Inflammatory macrophage treated with lipopolysaccharide for 1 hour (primary cell): ENCODE results near the gene AK8.

Experiments used
- DNase-seq, 2 donors: peaks; one replicate each; pipeline ENCODE4 v3.0.0-alpha.2; 2020 to 2022

The AK8 gene

DNA sequence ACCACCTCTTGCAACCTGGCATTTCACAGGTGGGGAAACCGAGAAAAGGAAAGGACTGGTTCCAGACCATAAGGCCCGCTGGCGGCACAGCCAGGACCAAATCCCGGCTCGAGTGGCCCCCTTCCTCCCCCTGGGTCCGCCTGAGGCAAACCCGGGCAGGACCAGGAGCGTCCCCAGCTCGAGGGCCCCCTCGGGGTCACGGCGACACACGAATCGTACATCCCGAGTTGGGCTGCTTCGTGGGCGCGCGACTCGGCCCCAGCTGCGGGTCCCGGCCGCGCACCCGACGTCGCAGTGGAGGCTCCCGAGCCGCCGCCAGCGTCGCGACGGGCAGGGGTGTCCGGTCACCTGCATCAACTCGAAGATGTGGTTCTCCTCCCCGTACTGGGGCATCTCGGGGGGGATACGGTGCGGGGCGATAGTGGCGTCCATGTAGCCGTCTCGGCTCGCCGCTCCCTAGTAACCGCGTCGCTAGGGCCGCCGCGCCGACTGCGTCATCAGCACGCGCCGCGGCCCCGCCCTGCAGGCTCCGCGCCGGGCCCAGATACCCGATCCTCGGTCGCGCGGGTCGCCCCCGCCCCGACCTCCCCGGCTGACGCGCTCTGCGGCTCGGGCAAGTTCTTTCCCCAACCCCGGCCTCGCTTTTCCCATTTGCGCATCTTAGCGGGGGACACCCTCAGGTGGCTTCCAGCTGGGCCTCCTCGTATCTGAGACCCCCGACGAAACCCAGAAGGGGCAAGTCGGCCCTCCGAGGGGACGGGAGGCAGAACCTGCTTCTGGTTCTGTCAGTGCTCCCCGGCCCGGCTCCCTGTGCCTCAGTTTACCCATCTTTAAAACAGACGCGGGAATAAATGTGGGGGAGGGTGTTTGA is at the start of gene AK8:
Gene AK8, minus strand, starts transcription at position 461 of the 871 bp plus-strand sequence. Its CDS starts 29 bp downstream, at position 432.
- peak; percentile 54 to 84 for DNase-seq

DNA sequence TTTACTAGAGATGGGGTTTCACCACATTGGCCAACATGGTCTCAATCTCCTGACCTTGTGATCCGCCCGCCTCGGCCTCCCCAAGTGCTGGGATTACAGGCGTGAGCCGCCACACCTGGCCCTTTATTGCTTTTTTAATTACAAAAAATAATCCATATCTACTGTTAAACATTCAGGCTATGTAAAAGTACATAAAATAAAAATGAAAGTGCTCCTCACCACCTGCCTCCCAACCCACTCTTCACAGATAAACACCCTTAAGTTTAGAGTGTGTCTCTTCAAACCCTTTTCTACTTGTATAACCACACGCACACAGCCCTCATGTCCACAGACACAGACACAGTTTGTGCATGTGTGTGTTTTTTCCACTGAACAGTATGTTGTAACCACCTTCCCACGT is 49.6 kb upstream of the AK8 start:
- no peak for DNase-seq

GRCh38 chr9:132923346-132923902 is 45.3 kb upstream of the AK8 start:
- DNase-seq: no peak

DNA sequence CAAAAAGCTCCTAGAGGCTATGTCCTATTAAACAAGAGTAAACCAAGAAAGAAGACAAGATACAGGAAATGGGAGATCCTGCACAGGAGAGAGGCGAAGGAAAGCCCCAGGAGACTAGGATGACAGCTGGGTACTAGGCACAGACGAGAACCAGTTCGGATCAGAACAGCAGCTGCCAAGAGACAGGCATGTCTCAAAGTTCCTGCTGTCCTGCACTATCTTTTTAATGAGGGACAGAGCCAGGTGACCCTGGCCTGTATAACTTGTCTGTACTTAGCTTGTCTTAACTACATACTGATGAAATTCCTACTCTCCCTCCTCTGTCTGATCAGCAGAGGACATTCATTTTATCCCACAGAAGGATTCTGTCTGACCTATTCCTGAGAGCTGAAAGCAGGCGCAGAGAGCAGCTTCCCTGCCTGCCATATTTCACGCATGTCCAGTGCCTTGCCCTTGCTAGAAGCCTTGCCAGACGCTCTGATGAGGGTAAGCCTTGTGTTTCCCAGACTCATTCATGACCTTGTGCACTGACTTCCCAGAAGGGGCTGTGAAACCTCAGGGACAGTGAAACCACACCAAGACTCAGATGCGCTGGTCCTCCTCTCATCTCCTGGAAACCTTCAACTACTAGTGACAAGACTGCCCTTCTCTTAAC is 41.7 kb upstream of the AK8 start:
- no peak for DNase-seq

DNA sequence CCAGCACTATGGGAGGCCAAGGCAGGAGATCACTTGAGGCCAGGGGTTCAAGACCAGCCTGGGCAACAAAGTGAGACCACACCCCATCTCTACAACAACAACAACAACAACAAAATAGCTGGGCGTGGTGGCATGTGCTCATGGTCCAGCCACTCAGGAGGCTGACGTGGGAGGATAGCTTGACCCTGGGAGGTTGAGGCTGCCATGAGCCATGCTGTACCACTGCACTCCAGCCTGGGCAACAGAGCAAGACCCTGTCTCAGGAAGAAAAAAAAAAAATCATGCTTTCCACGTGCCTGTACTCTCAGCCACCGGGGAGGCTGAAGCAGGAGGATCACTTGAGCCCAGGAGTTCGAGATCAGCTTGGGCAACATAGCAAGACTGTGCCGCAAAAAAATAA is 36.8 kb upstream of the AK8 start:
- DNase-seq: no peak

- no peak for DNase-seq
These were observed 34.0 kb upstream of the AK8 start for GRCh38 chr9:132912131-132912530.

DNA sequence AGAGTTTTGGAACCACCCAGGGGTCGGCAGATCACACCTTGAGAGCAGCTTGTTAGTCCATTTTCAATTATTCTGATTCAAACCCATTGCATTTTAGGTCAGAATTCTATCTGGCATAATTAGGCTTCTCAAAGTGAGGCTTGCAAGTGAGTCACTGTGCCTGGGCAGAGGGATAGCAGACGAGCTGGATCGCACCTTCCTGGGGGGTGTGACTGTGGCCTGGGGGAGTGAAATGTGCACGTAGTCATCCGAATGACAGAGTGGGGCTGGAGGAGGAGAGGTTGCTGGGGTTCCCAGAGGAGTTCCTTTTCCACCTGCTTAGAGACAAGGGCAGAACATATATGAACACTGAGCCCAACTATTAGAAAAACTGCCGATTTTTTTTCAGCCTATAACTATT is 32.3 kb upstream of the AK8 start:
- no peak for DNase-seq

GRCh38 chr9:132909311-132909710 is 31.2 kb upstream of the AK8 start:
- DNase-seq: no peak

DNA sequence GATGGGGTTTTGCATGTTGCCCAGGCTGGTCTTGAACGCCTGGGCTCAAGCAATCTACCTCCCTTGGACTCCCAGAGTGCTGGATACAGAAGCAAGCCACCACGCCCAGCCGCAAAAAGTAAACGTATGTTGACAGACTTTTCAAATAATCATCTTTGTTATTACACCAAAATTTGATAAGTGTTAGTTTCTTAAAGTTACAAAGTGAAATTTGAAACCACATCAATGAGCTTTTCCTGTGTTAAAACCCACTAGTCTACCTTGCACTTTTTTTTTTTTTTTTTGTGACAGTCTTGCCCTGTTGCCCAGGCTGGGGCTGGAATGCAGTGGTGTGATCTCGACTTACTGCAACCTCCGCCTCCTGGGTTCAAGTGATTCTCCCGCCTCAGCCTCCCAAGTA is 30.6 kb upstream of the AK8 start:
- no peak for DNase-seq

DNA sequence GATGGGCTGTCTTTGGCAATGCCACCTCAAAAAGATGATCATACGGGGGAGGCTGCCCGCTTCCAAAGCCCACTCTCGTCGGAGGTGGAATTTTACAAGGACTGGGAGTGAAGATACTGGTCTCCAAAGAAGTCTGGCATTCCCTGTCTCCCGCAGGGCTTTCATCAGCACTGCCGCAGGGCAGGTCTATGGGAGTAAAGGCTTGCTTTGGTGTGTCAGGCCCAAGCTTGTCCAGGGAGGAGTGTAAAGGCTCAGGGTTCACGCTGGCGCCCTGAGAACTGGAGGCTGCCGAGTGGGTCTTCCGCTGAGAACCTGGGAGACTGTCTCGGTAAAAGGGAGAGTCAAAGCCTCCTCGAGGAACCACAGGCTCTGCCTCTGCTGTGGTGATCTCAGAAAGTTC is 27.6 kb upstream of the AK8 start:
- DNase-seq: no peak

DNA sequence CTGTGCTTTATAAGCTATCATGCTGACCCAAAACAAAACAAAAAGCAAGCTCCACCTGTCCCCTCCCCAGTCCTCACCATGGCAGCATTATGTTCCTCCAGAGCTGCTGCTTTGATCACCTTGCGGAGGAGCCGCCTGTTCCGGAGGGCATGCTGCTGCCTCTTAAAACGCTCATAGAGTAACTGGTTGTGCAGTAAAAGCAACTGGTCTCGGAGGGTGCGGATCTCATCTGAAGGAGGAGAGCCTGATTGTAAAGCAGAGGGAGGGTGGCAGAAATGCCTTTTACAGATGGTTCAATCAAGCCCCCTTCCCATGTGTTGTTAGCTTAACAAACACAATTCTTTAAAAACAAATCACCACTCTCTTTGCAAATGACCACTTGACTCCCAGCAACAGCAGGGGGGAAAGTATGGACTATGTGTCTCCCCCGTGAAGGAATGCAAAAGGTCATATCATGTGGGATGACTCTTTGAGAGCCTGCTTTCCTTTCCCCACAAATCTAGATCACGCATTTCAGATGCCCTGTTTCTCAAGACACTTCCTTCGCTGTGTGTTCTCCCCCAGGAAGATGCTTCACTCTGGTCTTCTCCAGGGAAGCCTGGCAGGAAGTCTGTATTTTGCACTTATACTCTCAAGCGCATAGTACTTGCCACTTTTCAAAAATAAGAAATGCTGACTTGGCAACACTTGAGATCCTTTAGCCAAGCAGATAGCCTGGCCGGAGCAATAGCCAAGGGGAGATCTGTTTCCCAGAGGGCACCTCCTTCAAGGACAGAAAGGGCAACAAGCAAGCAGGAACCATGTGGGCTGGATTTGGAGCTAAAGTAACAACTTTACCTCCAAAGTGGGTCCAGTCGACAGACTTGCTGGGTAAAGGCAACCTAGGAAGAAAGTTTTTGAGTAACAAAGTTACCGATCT is 25.7 kb upstream of the AK8 start:
- no peak for DNase-seq

- peak; percentile 76 to 95 for DNase-seq
These were observed 24.1 kb upstream of the AK8 start for GRCh38 chr9:132901858-132902831.

- DNase-seq: no peak
These were observed 20.0 kb upstream of the AK8 start for GRCh38 chr9:132898051-132898450.

DNA sequence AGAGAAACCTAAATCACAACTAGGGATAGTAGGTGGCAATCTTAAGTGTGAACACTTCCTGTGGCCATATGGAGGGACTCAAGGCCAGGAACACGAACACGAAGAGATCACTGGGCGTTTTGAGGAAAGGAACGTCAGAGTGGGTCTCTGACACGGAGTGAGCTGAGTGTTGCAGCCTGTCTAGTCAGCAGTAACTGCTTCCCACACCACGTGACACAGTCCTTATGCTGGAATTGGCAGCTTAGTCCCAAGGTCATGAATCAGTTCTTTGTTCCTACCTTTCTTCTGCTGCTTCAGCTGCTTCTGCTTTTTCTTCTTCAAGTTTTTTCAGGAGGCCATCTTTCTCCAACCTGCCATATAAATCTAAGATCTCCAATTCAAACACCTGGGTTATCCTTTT is 18.8 kb upstream of the AK8 start:
- DNase-seq: peak in 1 of 2 donors; percentile 25

DNA sequence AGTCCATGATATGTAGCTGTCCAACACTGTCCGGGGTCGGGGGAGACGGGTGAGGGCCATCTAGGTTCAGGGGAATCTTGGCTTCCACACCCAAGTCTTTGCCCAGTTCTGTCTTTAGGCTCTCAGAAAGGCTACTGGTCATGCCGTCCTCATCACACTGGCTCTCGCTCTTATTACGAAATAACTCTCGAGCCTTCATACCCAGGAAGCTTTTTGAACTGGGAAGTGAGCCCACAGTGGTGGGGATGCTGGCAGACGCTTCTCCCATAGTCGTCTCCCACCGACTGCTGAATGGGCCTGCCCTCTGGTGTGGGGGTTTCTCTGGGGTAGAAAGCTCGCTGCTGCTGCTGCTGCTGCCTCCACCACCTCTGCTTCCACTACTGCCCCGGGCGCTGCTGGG is 18.2 kb upstream of the AK8 start:
- DNase-seq: no peak

DNA sequence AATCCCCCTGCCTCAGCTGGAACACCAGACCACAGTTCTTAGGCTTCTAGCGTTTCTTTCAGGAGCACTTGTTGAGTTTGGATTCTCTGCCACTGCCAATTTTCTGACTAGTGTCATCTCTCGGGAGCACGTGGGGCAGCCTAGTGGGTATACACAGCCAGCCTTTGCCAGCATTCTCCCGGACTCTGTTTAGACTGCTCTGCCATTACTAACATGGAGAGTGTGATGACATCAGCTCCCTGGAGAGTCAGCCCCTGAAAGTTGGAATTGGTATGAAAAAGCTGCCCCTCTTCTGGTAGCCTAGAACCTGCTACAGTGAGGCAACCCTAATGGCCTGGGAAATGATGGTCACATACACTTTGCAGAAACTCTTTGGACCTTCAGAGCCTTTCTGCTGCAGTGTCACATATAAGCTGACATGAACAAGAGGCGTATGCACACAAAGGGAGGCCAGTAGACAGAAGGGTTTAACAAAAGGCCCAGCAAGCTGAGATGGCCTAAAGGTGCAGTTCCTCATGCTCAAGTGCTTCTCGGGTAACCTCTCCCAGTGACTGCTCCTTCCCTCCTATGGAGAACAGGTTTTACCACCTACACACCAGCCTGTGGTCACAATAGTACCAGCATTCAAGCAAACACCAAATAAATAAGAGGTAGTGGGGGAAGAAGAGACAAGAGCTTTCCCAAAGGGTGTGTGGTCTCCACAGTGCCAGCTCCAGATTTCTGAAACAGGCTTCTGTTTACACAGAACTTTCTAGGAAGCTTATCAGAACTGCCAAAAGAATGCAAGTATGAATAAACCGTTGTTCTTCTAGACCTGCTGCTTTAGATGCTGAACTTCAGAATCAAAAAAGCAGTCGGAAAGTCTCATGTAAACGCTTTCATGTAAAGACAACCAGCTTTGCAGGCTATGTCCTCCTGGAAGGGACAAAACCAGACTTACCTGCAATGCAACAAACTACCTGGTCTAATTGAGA is 17.1 kb upstream of the AK8 start:
- DNase-seq: no peak

DNA sequence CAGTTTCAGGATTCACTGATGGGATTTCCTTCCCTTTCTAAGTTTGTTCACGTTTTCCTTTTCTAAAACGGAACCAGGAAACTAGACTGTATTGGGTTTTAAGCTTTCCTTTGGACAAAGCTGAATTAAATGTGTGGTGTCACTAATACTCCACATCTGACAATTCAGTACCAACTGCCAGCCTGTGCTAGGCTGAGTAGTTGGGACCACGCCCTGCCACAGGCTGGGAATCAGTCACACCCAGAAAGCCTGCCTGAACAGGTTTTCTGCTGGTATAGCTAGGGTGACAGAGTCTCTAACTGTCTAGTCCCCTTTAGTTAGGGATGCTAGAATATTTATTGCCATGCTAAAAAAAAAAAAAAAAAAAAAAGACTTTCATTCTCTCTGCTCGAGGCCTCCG is 16.3 kb upstream of the AK8 start:
- no peak for DNase-seq

GRCh38 chr9:132892400-132892799 is 14.3 kb upstream of the AK8 start:
- DNase-seq: no peak

DNA sequence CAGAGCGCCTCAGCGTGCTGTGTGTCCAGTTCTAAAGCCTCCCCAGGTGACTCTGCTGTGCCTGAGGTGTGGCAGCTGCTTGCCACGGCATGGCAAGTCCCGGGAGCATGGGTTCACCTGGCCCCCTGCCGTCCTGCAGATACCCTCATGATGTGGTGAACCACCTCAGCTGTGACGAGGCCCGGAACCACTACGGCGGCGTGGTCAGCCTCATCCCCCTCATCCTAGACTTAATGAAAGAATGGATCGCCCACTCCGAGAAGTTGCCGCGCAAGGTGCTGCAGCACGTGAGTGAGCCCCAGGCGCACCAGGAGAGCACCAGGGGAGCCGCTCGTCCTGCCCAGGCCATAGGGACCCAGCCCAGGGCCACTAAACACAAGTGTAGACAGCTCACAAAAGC is 10.1 kb upstream of the AK8 start:
- no peak for DNase-seq
